Thymus (tissue), 11 donors: ENCODE data around the gene FOXF2. TPM values are rescaled to one million over a fixed set of nuclear protein-coding genes. Genes with fewer than 3 reads are reported as not detected.
A peak's percentile ranks its signal among the peaks of the same experiment; 100 is the strongest.

Experiments used
- DNase-seq, 9 donors: peaks; one replicate each; pipeline ENCODE4 v3.0.0-alpha.2; 2013; ENCODE audit warnings: low spot score in 9 of 9, low read depth in 6 of 9, missing footprints in 1 of 9
- H3K27ac ChIP-seq, 2 donors: one replicate each; pipeline ENCODE4 v1.5.1; 2013; ENCODE audit warnings: control low read depth in 1 of 2, low read depth in 1 of 2, low read length in 1 of 2, mild to moderate bottlenecking in 1 of 2, moderate library complexity in 1 of 2
- H3K27me3 ChIP-seq, 2 donors: one replicate each; pipeline ENCODE4 v1.5.1; 2013; ENCODE audit warnings: low read length in 1 of 2; ENCODE audit not compliant: control insufficient read depth in 2 of 2, insufficient read depth in 1 of 2
- H3K36me3 ChIP-seq, 2 donors: one replicate each; pipeline ENCODE4 v1.5.1; 2013; ENCODE audit warnings: low read length in 1 of 2, mild to moderate bottlenecking in 1 of 2, moderate library complexity in 1 of 2; ENCODE audit not compliant: control insufficient read depth in 2 of 2, insufficient read depth in 2 of 2
- H3K4me1 ChIP-seq, 2 donors: one replicate each; pipeline ENCODE4 v1.5.1; 2013; ENCODE audit warnings: low read length in 2 of 2; ENCODE audit not compliant: control insufficient read depth in 2 of 2, insufficient read depth in 2 of 2
- H3K4me3 ChIP-seq, 2 donors: one replicate each; pipeline ENCODE4 v1.5.1; 2013; ENCODE audit warnings: low read length in 2 of 2, control low read depth in 1 of 2, mild to moderate bottlenecking in 1 of 2
- H3K9me3 ChIP-seq, 2 donors: one replicate each; pipeline ENCODE4 v1.5.1; 2013; ENCODE audit warnings: low read length in 1 of 2, mild to moderate bottlenecking in 1 of 2; ENCODE audit not compliant: control insufficient read depth in 2 of 2, insufficient read depth in 1 of 2
- WGBS: extraction: QIAGEN DNeasy Blood & Tissue Kit; methylation state at CpG from one replicate; pipeline ENCODE4 v1.1.7; 2013; 5-methylcytosine and 5-hydroxymethylcytosine counted together
- polyA plus RNA-seq: library from polyadenylated mRNA; stranded (reverse); fragments of 200-250 nt; gene quantifications from one replicate; pipeline ENCODE4 v1.2.3, GENCODE V29; 2013
- total RNA-seq: library from RNA; stranded (reverse); fragments of 120-200 nt; gene quantifications from one replicate; pipeline ENCODE4 v1.2.4, GENCODE V29; 2013
- donor health status: healthy.

Gene FOXF2
- total and polyA plus RNA-seq, 2 donors, result 0.30 TPM; not detected in 1

DNA sequence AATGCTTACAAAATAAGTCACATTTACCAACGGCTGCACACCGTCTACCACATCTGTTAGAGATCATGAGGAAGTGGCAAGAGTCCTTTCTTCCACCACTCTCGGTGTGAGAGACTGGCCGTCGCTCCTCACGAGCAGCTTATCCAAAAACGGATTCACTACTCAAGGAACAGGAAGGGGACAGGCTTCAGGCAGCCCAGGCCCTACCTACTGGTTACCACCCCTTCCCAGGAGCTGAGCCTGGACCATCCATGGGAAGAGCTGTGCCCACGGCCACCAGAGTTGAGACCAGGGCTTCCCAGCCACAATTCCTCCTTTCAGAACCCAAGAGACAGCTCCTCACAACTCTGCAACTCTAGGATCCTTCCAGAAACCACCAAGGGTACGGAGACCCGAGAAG is 37.0 kb downstream of the FOXF2 start:
- Histone ChIP-seq H3K27me3 (peaks cover 0 to 2% of the 10 kb centered on the region in 2 donors), H3K9me3 (no peaks in the 10 kb centered on the region), H3K4me3 (no peak overlapping the region), H3K36me3 (no peaks in the 10 kb centered on the region), H3K27ac (no peak overlapping the region), H3K4me1 (no peaks in the 10 kb centered on the region)
- no peak for DNase-seq
- WGBS, result 70% methylated on average over 10 of the region's 10 CpGs

GRCh38 chr6:1435806-1436205 is 46.4 kb downstream of the FOXF2 start:
- no peaks in the 10 kb centered on the region for H3K9me3 ChIP-seq
- no peak overlapping the region for H3K27ac ChIP-seq
- H3K36me3 ChIP-seq, result no peaks in the 10 kb centered on the region
- DNase-seq, result no peak
- no peaks in the 10 kb centered on the region for H3K4me1 ChIP-seq
- peaks cover 0 to 22% of the 10 kb centered on the region in 2 donors for H3K27me3 ChIP-seq
- no peak overlapping the region for H3K4me3 ChIP-seq
- 21% methylated on average over 6 of the region's 6 CpGs for WGBS

- peaks cover 0 to 22% of the 10 kb centered on the region in 2 donors for H3K27me3 ChIP-seq
- no peak overlapping the region for H3K27ac ChIP-seq
- H3K36me3 ChIP-seq, result no peaks in the 10 kb centered on the region
- H3K9me3 ChIP-seq, result no peaks in the 10 kb centered on the region
- peak; percentile 8 to 71 (median 52) for DNase-seq
- 34% methylated on average over 18 of the region's 18 CpGs for WGBS
- no peaks in the 10 kb centered on the region for H3K4me1 ChIP-seq
- no peak overlapping the region for H3K4me3 ChIP-seq
Observed at GRCh38 chr6:1436334-1437306, 47.2 kb downstream of the FOXF2 start.

- H3K27ac ChIP-seq, result no peak overlapping the region
- DNase-seq, result no peak
- H3K4me3 ChIP-seq, result no peak overlapping the region
- no peaks in the 10 kb centered on the region for H3K9me3 ChIP-seq
- H3K36me3 ChIP-seq, result no peaks in the 10 kb centered on the region
- 63% methylated on average over 21 of the region's 21 CpGs for WGBS
- H3K27me3 ChIP-seq, result peaks cover 0 to 22% of the 10 kb centered on the region in 2 donors
- H3K4me1 ChIP-seq, result no peaks in the 10 kb centered on the region
Observed at GRCh38 chr6:1437553-1438406, 48.4 kb downstream of the FOXF2 start.

- no peaks in the 10 kb centered on the region for H3K4me1 ChIP-seq
- no peaks in the 10 kb centered on the region for H3K36me3 ChIP-seq
- no peak overlapping the region for H3K4me3 ChIP-seq
- no peak overlapping the region for H3K27ac ChIP-seq
- no peak for DNase-seq
- H3K27me3 ChIP-seq, result peaks cover 0 to 22% of the 10 kb centered on the region in 2 donors
- H3K9me3 ChIP-seq, result no peaks in the 10 kb centered on the region
- WGBS, result 75% methylated on average over 12 of the region's 12 CpGs
Observed at GRCh38 chr6:1438471-1438881, 49.1 kb downstream of the FOXF2 start.

- H3K4me1 ChIP-seq, result no peaks in the 10 kb centered on the region
- 89% methylated on average over 10 of the region's 10 CpGs for WGBS
- no peaks in the 10 kb centered on the region for H3K9me3 ChIP-seq
- DNase-seq, result no peak
- no peak overlapping the region for H3K27ac ChIP-seq
- no peaks in the 10 kb centered on the region for H3K36me3 ChIP-seq
- H3K27me3 ChIP-seq, result peaks cover 0 to 22% of the 10 kb centered on the region in 2 donors
- H3K4me3 ChIP-seq, result no peak overlapping the region
Observed at GRCh38 chr6:1439349-1439748, 50.0 kb downstream of the FOXF2 start.

DNA sequence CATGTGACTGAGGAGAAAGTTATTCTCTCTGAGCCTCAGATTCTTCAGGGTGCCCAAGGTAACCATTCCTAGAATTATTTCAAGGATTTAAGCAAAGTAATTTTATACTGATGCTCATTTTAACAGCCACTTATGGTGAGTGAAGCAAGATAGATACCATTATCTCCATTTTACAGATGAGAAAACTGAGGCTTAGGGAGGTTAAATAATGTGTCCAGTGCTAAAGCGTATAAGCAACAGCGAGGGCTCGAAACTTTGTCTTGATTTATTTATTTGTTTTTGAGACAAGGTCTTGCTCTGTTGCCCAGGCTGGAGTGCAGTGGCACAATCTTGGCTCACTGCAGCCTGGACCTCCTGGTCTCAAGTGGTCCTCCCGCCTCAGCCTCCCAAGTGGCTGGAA is 53.6 kb downstream of the FOXF2 start:
- no peak overlapping the region for H3K27ac ChIP-seq
- peaks cover 0 to 8% of the 10 kb centered on the region in 2 donors for H3K27me3 ChIP-seq
- no peaks in the 10 kb centered on the region for H3K4me1 ChIP-seq
- no peak overlapping the region for H3K4me3 ChIP-seq
- no peak for DNase-seq
- no peaks in the 10 kb centered on the region for H3K9me3 ChIP-seq
- H3K36me3 ChIP-seq, result no peaks in the 10 kb centered on the region
- WGBS, result 95% methylated on average over 4 of the region's 4 CpGs
